ENCODE data around the gene RHPN2.
"Not testable (repeated sequence)": the region's sequence is repeated elsewhere in the genome, so short reads cannot be mapped to it uniquely, and the experiment has no call there.

Gene RHPN2

DNA sequence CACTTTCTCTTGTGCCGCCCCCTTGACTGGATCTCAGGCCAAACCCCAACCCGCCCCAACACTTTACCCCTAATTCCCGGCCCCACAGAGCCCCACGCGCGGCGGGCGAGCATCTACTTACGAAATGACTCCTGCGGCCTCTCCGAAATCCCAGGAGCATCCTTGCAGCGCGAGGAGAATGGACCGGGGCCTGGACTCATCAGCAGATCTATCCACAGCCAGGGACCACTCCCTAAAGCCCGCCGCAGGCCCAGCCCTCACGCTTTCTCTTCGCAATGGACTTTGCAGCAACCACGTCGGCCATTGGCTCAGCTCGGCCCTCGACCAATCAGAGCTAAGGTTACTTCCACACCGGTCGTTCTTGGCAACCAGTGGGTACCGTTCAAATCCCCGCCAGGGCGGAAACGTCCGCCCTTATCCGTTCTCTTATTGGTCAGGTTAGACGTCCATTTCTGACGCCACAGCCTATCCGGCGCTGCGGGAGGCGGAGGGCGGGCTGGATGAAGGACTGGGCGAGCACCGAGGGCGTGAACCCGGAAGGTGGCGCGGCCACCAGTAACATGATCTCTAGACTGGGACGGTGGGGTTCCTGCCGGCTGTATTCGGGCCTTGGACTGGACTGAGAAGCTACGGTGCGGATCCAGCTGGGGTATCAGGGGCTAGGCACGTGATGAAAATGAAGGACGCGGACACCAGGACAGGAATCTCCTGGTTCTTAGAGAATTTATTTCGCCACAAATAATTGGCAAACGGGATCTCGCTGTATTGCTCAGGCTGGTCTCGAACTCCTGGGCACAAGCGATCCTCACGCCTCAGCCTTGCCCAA lies 92.8 kb downstream of the RHPN2 start, which contains the start of the genes CEP89 and FAAP24:
Gene CEP89, minus strand, starts transcription at position 244 of the 826 bp plus-strand sequence. Its CDS starts 84 bp downstream, at position 160.
Gene FAAP24, plus strand, starts transcription at position 528 of the 826 bp plus-strand sequence. CDS start 955 bp downstream, outside the sequence.
- peak; percentile 99 for DNase-seq

DNA sequence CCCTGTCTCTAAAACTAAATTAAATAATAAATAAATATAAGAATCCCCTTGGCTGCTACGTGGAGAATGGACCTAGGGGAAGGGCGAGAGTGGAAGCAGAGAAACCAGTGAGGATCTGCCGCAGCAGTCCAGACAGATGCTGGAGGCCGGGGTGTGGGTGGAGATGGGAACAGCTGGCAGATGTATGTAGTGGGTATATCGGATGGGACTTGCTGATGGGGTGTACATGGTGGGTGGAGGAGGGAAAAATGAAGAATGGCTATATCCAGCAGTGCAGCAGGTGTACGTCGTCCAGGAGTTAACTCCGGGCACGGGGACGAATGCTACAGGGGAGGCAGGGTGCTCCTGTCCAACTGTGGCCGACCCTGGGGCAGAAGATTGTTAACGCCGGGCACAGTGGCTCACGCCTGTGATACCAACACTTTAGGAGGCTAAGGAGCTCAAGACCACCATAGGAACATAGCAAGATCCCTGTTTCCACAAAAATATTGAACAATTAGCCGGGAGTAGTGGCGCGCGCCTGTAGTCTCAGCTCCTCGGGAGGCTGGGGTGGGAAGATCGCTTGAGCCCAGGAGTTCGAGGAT lies 93.6 kb downstream of the RHPN2 start:
- DNase-seq = peak; percentile 4

DNA sequence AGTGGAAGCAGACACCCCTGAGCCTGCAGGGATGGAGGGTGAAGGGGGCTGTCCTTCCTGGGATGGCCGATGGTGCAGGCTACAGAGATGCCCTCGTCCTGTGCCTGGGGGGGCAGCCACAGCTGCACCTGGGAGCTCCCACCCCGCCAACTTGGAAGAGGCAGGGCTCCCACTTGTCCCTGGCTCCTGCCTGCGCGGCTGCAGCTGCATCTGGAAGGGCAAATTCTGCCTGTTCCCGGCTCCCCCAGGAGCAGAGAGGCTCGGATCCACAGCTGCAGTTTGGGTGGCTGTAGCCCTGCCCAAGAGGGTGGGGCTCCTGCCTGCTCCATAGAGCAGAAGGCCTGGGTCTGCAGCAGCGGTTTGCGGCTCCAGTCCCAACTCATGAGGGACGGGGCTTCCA lies 95.1 kb downstream of the RHPN2 start:
- DNase-seq = no peak

DNA sequence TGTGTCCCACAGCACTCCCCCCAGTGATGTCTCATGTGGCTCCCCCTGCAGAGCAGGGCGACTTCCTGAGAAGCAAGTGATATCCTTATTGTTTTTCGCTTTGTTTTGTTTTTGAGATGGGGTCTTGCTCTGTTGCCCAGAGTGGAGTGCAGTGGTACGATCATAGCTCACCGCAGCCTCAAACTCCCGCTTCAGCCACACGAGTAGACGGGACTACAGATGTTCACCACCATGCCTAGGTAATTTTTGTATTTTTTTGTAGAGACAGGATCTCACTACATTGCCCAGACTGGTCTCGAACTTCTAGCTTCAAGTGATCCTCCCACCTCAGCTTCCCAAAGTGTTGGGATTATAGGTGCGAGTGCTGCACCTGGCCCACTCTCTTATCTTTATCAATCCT lies 97.9 kb downstream of the RHPN2 start:
- no peak for DNase-seq

DNA sequence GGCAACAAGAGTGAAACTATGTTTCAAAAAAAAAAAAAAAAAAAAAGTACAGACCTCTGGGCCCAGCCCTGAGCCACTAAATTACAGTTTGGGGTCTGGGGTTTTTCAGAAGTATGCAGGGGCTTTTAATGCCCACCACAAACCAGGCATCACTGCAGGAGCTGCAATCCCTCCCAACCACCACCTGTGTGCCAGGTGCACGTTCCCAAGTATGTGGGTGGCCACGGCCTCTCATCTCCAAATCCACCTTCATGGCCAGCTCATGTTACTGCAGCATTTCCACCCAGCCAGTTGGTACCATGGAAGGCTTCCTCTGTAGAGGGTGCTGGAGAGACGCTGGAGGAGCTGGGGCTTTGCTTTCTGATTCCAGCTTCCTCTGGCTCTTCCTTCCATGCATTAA lies 119.4 kb downstream of the RHPN2 start:
- no peak for DNase-seq

DNA sequence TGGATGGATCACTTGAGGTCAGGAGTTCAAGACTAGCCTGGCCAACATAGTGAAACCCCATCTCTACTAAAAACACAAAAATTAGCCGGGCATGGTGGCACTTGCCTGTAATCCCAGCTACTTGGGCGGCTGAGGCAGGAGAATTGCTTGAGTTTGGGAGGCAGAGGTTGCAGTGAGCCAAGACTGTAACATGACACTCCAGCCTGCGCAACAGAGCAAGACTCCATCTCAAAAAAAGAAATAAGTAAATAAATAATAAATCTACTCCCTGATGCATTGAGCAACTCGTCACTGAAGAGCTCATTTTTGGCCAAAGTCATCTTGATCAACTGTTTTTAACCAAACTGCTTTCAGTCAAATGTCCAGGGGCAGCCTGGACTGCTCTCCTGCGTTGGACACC lies 123.4 kb downstream of the RHPN2 start:
- DNase-seq = not testable (repeated sequence)

DNA sequence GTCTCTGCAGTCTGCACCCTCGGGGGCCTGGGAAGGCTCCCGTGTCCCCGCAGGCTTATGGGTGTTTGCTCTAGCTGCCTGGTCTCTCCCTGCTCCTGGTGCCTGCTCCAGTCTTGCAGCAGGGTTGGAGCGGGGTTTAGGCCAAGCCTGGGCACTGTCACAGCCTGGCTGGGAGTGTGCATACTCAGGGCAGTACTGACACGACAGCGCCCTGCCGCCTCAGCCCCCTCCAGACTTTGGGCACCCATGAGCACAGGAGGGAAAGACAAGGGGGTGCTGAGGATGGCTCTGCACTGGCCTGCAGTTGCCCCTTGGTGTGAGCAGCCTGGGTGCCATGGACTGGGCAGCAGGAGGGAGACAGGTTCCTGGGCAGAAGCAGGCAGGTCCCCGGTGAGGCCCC lies 128.6 kb downstream of the RHPN2 start:
- no peak for DNase-seq

DNA sequence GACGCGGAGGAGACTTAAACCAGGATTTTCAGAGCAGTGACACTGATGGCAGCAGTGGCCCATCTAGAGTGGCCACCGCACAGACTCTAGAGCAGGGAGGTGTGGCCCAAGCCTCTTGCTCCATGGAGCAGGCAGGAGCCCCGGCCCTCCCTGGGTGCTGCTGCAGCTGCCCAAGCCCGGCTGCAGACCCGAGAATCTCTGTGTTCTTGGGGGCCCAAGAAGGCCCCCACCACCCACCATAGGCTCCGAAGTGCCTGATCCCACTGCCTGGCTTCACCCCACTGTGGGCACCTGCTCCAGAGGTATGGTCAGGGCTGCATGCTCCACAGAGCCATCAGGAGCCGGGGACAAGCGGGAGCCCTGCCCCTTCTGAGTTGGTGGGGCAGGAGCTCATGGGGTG lies 129.1 kb downstream of the RHPN2 start:
- DNase-seq = no peak

DNA sequence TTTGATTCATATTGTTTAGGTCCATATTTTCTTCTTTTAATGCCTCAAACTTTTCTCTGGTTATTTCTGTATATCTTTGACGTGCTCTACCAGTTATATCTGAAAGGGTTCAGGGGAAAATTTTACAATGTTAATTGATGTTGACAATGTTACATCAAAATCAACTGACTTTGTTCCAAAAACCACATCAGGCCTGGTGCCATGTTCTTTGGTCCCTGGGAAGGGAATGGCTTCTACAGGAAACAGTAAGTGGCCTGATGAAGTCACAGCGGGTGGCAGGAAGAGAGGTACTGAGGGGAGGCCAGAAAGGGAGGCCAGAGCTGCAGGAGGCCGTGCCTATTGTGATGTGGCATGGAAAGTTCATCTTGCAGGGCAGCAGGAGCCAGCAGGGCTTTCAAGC lies 131.1 kb downstream of the RHPN2 start:
- DNase-seq = no peak

DNA sequence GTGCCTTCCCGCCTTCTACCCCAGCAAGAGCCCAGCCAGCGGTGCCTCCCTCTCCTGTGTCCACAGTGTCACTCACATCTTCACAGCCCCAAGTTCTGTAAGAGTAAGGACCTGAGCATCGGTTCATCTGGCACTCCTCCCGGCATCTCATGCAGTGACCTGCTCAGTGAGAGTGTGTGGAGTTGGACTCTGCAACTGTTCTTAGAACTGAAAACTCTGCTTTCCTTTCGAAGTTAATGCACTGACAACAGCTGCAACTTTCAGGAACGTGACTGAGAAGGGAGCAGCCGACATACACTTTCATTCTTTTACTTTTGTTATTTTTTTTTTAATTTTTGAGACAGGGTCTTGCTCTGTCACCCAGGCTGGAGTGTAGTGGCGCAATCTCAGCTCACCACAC lies 134.1 kb downstream of the RHPN2 start:
- DNase-seq = no peak

DNA sequence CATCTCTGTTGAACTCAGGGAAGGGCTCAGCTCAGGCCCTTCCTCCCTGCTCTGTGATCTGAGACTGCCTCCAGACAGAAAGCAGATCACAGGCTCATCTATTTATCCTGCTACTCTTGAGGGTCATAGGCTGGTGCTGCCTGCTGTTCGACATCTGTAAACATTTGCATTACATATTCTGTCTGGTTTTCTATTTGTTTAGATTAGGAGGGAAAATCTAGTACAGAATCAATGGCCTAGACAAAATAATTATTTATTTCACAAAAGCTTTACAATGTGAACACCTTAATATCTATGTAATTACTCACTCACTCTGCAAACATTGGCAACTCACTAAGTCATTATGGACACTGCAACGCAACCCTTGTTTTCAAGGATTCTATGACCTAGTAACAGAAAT lies 135.9 kb downstream of the RHPN2 start:
- no peak for DNase-seq

Measured in EL (cell line).